ENCODE data around the gene DENND1B. TPM values are rescaled to one million over a fixed set of nuclear protein-coding genes. Genes with fewer than 3 reads are reported as not detected.

Gene DENND1B
- total RNA-seq, 1 donor from 2014 or later: 29.5 TPM

GRCh38 chr1:197469620-197470210, 305.6 kb downstream of the DENND1B start:
- no peak for DNase-seq (ENCODE audit: low read depth)

- DNase-seq (ENCODE audit: low read depth): no peak
Measured at GRCh38 chr1:197468543-197469175, 306.6 kb downstream of the DENND1B start.

GRCh38 chr1:197467881-197468280, 307.4 kb downstream of the DENND1B start:
- DNase-seq (ENCODE audit: low read depth): peak; percentile 49

- no peak for DNase-seq (ENCODE audit: low read depth)
Measured at GRCh38 chr1:197466813-197467212, 308.5 kb downstream of the DENND1B start.

- no peak for DNase-seq (ENCODE audit: low read depth)
Measured at GRCh38 chr1:197465528-197466327, 309.6 kb downstream of the DENND1B start.

GRCh38 chr1:197464044-197464443, 311.2 kb downstream of the DENND1B start:
- peak; percentile 93 for DNase-seq (ENCODE audit: low read depth)

GRCh38 chr1:197463142-197463541, 312.1 kb downstream of the DENND1B start:
- peak; percentile 9 for DNase-seq (ENCODE audit: low read depth)

GRCh38 chr1:197462539-197462938, 312.7 kb downstream of the DENND1B start:
- no peak for DNase-seq (ENCODE audit: low read depth)

Other genes with a start within 250 kb of the DENND1B start
- 3.6 and 6.2 TPM in 2 replicates for gene C1orf53, start 127.2 kb upstream of the DENND1B start, total RNA-seq
- gene LHX9, start 141.9 kb upstream of the DENND1B start, total RNA-seq: under 0.01 TPM in 1 of 2 replicates, not detected in the other